GM21526 (cell line): ENCODE measurements around the gene PPFIBP1.
"Not testable (repeated sequence)": the region's sequence is repeated elsewhere in the genome, so short reads cannot be mapped to it uniquely, and the experiment has no call there.

ENCODE experiments used
- ATAC-seq: cut with Tn5 transposase; IDR thresholded peaks from one replicate; pipeline ENCODE4 v1.9.1; 2021; ENCODE audit warnings: moderate library complexity; ENCODE audit not compliant: unreplicated experiment, low FRiP score

Gene PPFIBP1

DNA sequence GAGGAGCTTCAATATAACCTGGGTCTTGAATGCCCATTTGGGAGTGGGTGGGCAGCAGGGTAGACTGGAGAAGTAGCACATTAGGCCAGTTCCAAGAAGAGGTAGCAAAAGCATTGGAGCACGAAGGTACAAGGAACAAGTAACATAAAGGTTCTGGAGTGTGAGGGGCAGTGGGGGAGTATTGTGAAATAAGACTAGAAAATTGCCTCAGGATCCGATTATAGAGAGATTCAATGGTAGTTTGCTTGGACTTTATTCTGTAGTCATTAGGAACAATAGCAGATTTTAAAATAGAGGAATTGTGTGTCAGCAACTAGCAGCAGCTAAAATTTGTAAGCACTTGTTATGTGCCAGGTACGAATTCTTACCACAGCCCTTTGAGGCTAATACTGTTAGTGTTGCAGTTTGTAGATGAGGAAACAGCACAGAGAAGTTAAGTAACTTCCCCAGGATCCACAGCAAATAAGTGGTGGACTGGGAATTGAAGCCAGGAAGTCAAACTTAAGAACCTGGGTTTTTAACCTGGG, 61.8 kb downstream of the PPFIBP1 start:
- no peak for ATAC-seq

DNA sequence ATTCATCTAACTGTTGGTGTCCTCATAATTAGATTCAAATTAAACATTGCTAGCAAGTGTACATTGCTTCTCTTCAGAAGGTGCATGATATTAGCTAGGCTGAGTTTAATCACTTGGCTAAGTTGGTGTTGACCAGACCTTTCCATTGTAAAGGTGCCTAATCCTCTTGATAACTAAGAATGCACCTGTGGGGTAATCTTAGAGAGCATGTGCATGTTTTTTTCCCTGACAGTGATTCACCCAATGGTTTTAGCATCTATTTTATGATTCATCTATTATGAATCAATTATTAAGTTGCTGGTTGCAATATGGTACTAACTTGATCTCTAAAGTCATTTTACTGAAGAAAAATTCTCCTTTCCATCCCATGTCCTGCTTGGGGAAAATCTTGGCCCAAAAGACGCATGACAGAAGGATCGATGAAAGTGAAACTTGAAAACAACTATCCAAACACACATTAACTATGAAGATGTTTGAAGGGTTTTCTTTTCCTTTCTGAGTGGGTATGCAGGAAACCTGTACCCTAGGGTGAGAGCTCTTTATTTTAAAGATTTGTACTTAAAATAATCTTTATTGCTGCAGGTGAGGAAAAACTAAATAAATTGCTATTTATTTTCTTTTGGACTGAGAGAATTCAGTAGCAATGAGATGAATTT, 64.2 kb downstream of the PPFIBP1 start:
- not testable (repeated sequence) for ATAC-seq

DNA sequence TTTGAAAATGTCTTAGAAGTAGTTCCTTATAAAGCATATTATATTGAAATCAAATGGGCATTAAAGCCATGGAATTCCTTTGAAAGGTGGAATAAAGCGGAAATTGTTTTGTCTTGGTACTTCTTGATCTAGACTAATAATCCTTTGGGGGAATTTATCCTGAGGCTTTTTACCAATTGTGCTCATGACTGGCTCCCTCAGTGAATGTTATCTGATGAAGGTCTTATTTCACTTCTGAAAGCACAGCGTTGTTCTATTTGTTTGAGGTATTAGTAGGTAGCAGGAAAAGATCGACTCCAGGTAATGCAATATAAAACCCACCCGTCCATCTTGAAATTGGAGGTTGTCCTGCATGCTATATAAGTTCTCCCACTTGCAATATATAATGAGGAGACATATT, 64.8 kb downstream of the PPFIBP1 start:
- ATAC-seq = no peak

DNA sequence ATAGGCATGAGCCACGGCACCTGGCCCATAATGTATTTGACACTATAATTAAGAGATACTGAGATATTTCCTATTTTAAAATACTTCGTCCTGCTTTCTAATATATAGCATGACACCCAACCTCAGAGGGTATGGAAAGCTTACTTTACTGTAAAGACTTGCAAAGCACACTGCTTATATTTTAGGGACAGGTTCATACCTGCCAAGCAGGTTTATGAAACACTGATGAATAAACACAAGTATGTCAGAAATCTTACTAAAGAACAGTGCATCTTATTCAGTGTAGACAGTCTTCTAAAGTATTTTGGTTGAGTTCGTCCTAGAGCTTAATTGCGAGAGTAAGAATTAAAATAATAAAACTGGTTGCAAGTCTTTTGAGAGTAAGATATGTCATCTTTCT, 65.4 kb downstream of the PPFIBP1 start:
- ATAC-seq = no peak

DNA sequence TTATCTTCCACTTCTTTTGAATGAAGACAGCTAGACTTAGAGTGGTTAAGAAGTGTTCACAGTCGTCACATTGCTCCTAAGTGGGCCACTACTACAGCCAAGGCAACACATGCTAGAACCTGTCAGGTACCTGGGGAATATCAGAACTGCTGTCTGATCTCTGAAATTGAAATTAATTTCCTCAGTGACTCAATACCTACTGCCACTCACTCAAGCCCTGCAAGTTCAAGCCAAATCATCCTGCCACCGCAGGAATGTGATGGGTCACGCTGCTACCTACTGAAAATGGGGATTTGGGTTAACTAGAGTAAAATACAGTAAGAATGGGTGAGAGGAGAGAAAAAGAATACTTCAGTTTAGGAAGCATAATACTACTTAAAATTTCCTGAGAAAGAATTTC, 67.7 kb downstream of the PPFIBP1 start:
- not testable (repeated sequence) for ATAC-seq

DNA sequence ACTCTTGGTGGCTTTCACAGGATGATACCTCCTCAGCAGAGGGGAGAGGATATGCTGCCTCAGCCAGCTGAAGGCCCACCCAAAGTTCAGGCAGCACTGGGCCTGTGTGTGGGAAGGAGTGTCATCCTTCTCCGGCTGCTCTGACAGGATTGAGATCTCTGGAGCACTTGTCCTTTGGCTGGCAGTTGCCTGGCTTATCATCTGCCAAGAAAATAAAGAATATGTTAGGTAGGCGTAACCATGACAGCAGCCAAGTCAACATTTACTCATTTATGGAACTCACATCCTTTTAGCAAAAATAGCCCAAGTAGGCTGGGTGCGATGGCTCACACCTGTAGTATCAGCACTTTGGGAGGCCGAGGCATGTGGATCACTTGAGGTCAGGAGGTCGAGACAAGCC, 68.5 kb downstream of the PPFIBP1 start:
- ATAC-seq = no peak

DNA sequence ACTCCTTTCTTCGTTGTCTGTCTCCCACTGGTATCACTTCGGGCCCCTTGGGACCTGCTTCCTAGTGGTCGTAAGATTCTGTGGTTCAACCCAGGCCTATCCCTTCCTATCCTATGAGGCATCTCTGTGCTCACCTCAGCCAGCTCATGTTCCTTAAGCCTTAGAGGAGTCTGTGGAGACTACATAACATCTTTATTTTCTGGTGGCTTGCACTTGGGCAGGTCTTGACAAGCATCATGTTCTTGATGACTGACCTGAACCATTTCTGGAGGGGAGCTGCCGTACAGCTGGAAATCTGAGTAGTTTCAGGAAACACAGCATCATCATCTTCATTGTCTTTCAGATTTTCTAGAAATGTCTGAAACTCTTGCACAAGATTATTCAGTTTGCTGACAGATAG, 69.3 kb downstream of the PPFIBP1 start:
- no peak for ATAC-seq

DNA sequence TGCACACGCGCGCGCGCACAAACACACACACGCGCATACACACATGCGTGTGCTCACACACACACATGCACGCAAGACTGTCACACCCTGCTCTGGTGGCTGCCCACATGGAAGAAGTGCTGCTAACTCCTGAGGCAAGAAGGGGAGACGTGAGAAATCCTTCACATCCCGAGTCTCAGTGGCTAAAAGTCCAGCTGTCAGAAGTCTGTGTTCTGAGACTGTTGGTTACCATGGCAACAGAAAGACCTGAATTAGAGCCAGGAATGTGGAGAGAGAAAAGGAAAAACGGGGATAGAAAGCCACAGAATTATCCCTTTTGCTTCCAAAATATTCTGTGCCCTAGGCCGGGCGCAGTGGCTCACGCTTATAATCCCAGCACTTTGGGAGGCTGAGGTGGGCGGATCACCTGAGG, 71.2 kb downstream of the PPFIBP1 start:
- ATAC-seq = no peak

DNA sequence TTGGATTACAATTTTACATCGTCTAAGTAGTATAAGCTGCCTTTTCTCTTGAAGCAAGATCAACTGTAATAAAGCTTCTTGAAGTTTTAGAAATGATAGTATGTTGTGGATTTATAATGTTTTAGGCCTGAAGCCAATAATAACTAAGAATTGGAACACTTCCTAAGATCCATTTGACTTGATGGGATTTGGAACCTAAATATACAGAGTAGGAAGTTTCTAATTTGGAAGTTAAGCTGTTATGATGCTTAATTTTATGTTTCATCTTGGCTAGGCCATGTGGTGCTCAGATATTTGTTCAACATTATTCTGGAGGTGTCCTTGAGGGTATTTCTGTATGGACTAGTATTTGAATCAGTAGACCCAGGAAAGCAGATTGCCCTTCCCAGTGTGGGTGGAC, 74.9 kb downstream of the PPFIBP1 start:
- not testable (repeated sequence) for ATAC-seq

DNA sequence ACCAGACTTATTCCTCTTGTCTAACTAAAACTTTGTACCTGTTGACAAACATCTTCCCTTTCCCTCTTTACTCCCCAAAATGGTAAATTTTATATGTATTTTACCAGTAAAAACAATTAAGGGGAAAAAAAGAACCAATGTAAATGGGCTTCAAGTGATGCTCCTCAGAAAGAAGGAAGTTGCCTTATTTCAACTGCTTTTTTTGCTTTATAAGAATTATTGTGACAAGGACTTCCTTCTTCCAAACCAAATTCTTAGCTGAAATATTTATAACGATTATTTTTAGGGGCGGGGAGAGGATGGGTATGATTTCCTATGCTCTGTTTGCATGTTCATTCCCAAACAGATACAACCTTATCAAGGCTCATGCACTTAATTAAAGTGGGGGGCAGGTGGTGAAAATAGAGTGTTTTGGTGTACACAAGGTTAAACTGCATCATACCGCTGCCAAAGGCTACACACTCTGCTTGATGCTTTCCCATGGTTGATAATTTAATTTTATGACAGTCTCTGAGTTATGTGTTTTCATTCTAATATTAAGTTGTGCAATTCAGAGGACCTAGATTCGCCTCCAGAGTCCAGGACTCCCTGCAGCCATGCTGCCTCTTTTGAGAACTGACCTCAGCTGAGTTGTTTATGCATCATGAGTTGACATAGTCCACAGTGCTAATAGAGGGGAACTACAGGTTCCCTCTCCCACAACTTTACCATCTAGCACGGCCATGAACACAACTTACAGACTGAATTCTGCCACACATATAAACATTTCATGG, 77.2 kb downstream of the PPFIBP1 start:
- ATAC-seq = not testable (repeated sequence)

DNA sequence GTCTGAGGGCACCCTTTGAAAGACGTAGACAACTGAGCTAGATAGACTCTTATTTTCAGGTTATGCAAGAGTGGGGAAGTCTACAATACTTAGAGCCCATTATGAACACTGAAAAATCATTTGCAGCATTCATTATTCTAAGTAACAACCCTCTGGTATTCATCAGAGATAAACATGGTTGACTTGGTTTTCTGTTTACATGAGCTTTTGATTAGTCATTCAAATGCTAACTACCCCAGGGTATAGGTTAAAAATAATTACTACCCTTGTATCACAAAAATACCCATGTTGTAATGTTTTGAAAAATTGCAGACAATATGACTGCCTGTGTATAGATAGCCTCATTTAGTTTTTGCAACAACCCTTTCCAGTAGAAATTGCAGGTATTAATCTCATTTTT, 78.5 kb downstream of the PPFIBP1 start:
- ATAC-seq = no peak

DNA sequence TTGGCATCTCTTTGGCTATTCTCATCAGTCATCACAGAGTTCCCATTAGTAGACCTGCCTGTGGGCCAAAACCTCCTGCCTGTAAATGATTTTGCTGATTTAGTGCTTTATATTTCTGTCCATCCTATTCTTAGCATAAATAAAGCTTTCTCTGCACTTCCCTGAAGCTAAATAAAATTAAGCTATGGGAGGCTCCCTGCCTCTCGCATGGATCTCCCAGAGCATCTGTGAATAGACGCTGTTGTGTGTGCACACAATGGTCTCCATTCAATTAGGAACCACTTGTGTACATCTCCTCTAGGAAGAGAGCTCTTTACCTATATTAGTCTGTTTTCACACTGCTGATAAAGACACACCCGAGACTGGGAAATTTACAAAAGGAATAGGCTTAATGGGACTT, 80.4 kb downstream of the PPFIBP1 start:
- no peak for ATAC-seq

DNA sequence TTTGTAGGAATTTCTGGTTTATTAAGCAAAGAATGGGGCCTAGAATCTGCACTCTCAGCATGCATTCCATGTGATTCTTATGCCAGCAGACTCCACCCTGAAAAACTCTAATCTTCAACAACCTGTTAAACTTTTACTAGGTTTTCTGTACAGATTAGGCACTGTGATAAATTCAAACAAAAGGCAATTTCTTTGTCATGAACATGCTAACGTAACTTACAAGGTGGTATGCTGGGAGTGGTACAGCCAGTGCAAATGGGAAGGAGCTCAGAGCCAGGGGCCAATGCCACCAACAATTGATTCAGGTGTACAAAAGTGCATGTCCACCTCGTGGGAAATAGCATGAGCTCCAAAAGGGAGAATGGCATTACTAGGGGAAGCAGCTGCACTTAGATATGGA, 83.0 kb downstream of the PPFIBP1 start:
- no peak for ATAC-seq

DNA sequence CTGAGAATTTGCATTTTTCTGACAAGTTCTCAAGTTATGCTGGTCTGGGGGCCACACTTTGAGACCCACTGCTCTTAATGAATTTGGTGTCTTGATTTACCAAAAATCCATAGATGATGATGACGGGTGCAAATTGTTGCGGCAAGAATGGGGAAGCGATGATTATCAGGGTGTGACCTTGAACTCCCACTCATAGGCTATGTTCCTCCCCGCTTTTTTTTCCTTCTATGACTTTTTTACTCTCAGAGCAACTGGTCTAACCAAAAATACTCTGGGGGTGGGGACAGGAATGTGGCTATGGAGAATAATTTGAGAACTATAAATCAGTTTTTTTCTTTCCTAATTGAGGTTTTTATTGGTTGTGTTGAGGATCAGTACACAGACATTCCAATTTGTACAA, 83.6 kb downstream of the PPFIBP1 start:
- ATAC-seq = no peak

DNA sequence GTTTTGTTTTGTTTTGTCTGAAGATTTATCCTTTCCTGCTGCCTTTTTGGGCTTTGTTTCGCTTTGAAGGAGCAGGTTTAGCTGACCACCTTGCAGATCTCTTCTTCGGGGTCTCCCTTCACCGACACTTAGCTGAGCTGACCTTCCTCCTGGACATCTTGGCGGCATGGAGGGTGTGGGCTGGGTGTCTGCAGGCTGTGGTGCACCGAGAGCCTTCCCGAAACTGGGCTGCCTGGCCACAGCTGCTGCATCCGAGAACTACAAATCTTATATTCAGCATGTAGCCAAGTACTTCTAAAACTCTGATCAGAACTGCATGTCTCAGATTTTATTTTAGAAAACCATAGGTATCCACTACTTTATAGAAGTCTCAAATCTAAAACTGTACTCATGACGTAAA, 84.9 kb downstream of the PPFIBP1 start:
- no peak for ATAC-seq

DNA sequence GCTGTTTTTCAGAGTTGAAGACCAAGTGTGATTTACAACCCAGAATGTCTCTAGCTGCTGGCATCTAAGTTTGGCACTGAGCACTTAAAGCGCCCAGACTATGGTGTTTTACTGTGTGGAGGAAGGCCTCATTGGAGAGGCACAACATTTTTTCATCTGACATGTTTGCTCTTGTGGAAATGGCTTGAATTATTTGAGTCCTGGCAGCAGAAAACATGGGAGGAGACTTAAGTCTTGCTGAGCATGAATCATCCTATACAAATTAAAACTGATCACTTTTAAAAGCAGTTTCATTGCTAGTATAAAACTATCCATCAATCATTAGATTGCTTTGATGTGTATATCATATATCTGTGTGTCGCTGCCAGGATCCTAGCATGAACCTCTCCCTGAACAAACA, 86.4 kb downstream of the PPFIBP1 start:
- no peak for ATAC-seq

DNA sequence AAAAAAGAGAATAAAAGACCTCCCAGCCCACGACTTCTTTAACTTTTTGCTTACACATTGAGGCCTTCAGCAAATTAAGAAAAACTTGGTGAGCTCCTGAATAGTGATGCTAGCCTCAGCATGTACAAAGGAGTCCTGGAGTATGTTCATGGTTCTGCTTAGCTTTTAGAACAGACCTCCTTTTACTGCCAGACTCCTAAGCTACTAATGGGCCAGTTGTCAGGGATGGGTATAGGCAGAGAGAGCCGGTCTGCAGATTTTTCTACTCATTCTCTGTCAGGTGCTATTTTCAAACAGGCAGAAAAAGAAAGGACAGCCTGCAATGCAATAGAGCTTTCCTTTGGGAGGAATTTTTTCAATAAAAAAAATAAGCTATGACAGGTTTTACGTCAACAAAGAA, 90.4 kb downstream of the PPFIBP1 start:
- ATAC-seq = no peak

DNA sequence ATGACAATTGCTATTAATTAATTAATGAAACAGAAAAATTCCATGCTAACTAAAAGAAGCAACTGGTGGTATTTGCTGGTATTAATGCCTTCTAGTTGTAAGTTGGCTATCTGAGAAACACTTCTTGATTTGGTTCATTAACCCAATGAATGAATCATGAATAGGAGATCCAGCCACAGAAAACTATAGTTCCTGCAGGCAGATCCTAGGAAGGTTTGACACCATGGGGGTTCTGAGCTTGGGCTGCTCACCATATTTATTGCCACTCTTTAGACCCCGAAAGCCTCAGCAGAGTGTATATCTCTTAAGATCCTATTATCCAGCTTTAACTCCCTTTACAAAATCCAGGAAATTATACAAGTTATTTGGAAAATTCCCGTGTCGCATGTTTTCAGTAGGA, 90.9 kb downstream of the PPFIBP1 start:
- no peak for ATAC-seq

DNA sequence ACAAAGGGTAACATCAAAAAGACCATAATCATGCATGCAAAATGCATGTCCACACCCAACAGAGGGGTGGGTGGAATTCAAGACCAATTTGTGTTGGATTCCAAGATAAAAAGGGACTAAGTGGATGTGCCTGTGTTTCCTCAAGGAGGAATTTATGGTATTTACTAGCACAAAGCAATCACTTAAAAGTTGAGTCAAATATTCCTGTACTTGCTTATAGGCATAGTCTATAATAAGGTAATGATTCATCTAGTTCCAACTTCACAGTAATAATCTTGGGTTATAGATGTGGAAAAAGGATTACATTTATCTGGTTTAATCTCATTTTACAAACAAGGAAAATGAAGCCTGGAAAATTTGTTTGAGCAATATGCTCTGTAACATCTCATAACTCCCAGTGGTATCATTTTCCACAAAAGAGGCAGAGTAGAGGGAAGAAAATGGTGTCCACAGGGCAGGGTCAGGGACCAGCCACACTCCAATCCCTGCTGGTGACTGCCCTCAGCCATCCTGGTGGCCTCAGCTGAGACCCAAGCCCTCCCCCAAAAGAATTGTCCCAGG, 91.4 kb downstream of the PPFIBP1 start:
- no peak for ATAC-seq

DNA sequence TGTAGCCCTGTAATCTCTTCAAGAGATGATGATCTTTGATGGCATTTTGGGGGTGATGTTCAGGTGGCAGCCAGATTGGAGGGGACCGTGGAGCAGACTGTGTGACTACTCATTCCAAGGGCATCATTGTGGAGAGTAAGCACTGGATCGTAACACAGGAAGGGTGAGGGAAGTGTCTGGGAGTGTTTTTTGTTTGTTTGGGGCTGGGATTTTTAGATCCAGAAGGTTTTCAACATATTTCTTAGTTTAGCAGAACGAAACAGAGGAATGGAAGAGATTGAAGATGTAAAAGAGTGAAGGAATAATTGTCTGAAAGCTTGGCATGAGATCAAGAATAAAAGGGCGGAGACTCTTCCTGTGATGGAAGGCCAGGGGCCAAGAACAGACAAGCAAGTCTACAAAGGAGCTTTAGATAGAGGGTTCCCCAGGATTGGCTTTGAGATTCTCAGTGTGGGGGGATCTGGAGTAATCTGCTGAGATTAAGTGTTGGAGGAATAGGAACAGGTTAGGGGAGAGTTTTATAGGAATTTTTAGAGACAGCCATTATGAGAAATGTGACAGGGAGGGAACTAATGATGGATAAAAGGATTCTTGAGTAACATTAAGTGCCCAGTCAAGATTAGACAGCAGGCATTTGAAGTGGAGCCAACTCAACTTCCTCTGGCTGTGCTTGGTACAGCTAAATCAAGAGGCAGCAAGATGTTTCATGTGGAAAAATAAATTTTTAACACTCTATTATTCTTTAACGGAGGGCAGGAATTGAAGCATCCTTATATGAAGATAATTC, 92.5 kb downstream of the PPFIBP1 start:
- no peak for ATAC-seq

DNA sequence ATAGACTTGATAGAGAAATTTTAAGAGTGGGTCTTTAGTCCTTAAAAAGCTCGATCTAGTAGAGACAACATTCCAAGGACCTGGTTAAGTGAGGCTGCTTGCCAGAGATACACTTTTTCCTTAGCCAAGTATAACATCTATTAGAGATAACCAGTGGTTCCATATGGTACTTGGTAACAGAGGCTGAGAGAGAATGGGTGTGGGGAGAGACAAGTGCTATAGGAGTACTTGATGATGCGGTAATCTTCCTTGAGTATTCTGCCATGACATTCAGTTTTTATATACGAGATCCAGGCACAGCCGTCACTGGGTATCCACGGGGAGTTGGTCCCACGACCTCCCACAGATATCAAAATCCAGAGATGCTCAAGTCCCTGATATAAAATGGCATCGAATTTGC, 94.8 kb downstream of the PPFIBP1 start:
- no peak for ATAC-seq
